ENCODE measurements around the gene STARD3.

Gene STARD3

GRCh38 chr17:39618246-39618913 lies 18.6 kb upstream of the STARD3 start:
- no peaks in the 10 kb centered on the region for H3K36me3 ChIP-seq (replicated peaks in 1 of 2; ENCODE audit: control insufficient read depth in 2 of 2, insufficient read depth in 2 of 2, low read length in 2 of 2)
- H3K4ac ChIP-seq (ENCODE audit: low read length), result no peak overlapping the region
- H3K9ac ChIP-seq (ENCODE audit: low read depth, low read length, poor library complexity), result no peak overlapping the region
- H2BK5ac ChIP-seq (ENCODE audit: low read length), result no peak overlapping the region
- no peaks in the 10 kb centered on the region for H3K79me1 ChIP-seq (ENCODE audit: low read depth, low read length)
- H4K91ac ChIP-seq (ENCODE audit: low read depth, low read length, poor library complexity), result no peak overlapping the region
- peaks cover 4 to 7% of the 10 kb centered on the region in 2 donors for H3K4me1 ChIP-seq (ENCODE audit: control insufficient read depth in 2 of 2, insufficient read depth in 1 of 2, low read depth in 1 of 2, low read length in 2 of 2)
- no peak overlapping the region for H3K23ac ChIP-seq (ENCODE audit: low read depth, low read length, poor library complexity)
- no peak for DNase-seq (ENCODE audit: low spot score)
- H2BK120ac ChIP-seq (ENCODE audit: low read depth, low read length), result no peak overlapping the region
- no peaks in the 10 kb centered on the region for H3K9me3 ChIP-seq (replicated peaks in 1 of 2; ENCODE audit: control insufficient read depth in 2 of 2, insufficient read depth in 1 of 2, low read depth in 1 of 2, low read length in 2 of 2)
- peaks cover 10 to 67% (median 47%) of the 10 kb centered on the region in 3 experiments for H3K27me3 ChIP-seq (ENCODE audit: control insufficient read depth in 3 of 3, insufficient read depth in 3 of 3, low read depth in 1 of 3, low read length in 3 of 3)
- no peak overlapping the region for H3K14ac ChIP-seq (ENCODE audit: low read length)
- peak overlapping the region; percentile 22 to 43 for H3K4me3 ChIP-seq (ENCODE audit: low read length in 2 of 2)
- peak overlapping the region; percentile 87 for H2AFZ ChIP-seq (ENCODE audit: low read length)
- WGBS, 2 donors (ENCODE audit: extremely low coverage in 2 of 2, insufficient read length in 2 of 2, insufficient replicate concordance in 1 of 2), result no CpG with 5 or more reads among the region's 33 CpGs
- no peak overlapping the region for H2BK15ac ChIP-seq (ENCODE audit: low read length)
- no peak overlapping the region for H4K8ac ChIP-seq (ENCODE audit: low read depth, low read length)
- peak overlapping the region; percentile 63 for H2AK5ac ChIP-seq (ENCODE audit: low read depth, low read length)
- peak overlapping the region; percentile 78 for H3K4me2 ChIP-seq (ENCODE audit: insufficient read depth, low read length, poor library complexity, severe bottlenecking)
- H3K18ac ChIP-seq (ENCODE audit: low read length), result no peak overlapping the region
- no peak overlapping the region for H3K27ac ChIP-seq (replicated peaks; ENCODE audit: low read length)
- H2BK12ac ChIP-seq (ENCODE audit: low read length), result no peak overlapping the region

- Histone ChIP-seq H3K4me1 (ENCODE audit: control insufficient read depth in 2 of 2, insufficient read depth in 1 of 2, low read depth in 1 of 2, low read length in 2 of 2) (peaks cover 4 to 7% of the 10 kb centered on the region in 2 donors), H3K23ac (ENCODE audit: low read depth, low read length, poor library complexity) (no peak overlapping the region), H3K27ac (replicated peaks; ENCODE audit: low read length) (no peak overlapping the region), H3K4ac (ENCODE audit: low read length) (no peak overlapping the region), H4K8ac (ENCODE audit: low read depth, low read length) (no peak overlapping the region), H4K91ac (ENCODE audit: low read depth, low read length, poor library complexity) (no peak overlapping the region), H3K18ac (ENCODE audit: low read length) (no peak overlapping the region), H3K14ac (ENCODE audit: low read length) (no peak overlapping the region), H3K4me3 (ENCODE audit: low read length in 2 of 2) (peak overlapping the region; percentile 8 to 43), H3K9me3 (replicated peaks in 1 of 2; ENCODE audit: control insufficient read depth in 2 of 2, insufficient read depth in 1 of 2, low read depth in 1 of 2, low read length in 2 of 2) (no peaks in the 10 kb centered on the region), H2BK5ac (ENCODE audit: low read length) (no peak overlapping the region), H3K9ac (ENCODE audit: low read depth, low read length, poor library complexity) (no peak overlapping the region), H2BK12ac (ENCODE audit: low read length) (no peak overlapping the region), H2BK15ac (ENCODE audit: low read length) (no peak overlapping the region), H3K36me3 (replicated peaks in 1 of 2; ENCODE audit: control insufficient read depth in 2 of 2, insufficient read depth in 2 of 2, low read length in 2 of 2) (no peaks in the 10 kb centered on the region), H2AK5ac (ENCODE audit: low read depth, low read length) (peak overlapping the region; percentile 63), H3K79me1 (ENCODE audit: low read depth, low read length) (no peaks in the 10 kb centered on the region), H2BK120ac (ENCODE audit: low read depth, low read length) (no peak overlapping the region), H3K4me2 (ENCODE audit: insufficient read depth, low read length, poor library complexity, severe bottlenecking) (peak overlapping the region; percentile 78), H2AFZ (ENCODE audit: low read length) (peak overlapping the region; percentile 87), H3K27me3 (ENCODE audit: control insufficient read depth in 3 of 3, insufficient read depth in 3 of 3, low read depth in 1 of 3, low read length in 3 of 3) (peaks cover 10 to 69% (median 47%) of the 10 kb centered on the region in 3 experiments)
- DNase-seq (ENCODE audit: low spot score), result no peak
- no CpG with 5 or more reads among the region's 13 CpGs for WGBS, 2 donors (ENCODE audit: extremely low coverage in 2 of 2, insufficient read length in 2 of 2, insufficient replicate concordance in 1 of 2)
Observed at GRCh38 chr17:39618956-39619785, 17.8 kb upstream of the STARD3 start.

DNA sequence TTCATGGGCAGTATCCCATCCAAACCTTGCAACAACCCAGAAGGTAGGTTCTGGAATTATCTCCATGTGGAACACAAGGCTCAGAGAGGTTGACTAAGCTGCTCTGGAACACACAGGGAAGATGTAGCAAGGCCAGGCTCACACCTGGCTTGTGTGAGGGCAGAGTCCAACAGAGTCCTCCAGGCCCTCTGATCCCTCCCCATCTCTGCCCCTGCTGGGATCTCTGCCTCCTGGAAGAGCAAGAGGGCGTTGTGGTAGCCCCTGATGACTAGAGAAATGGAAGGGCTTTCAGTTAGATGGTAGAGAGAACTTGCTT lies 17.2 kb upstream of the STARD3 start:
- Histone ChIP-seq H2AFZ (ENCODE audit: low read length) (no peak overlapping the region), H3K23ac (ENCODE audit: low read depth, low read length, poor library complexity) (no peak overlapping the region), H2BK120ac (ENCODE audit: low read depth, low read length) (no peak overlapping the region), H3K4ac (ENCODE audit: low read length) (no peak overlapping the region), H4K91ac (ENCODE audit: low read depth, low read length, poor library complexity) (no peak overlapping the region), H3K27me3 (ENCODE audit: control insufficient read depth in 3 of 3, insufficient read depth in 3 of 3, low read depth in 1 of 3, low read length in 3 of 3) (peaks cover 10 to 68% (median 48%) of the 10 kb centered on the region in 3 experiments), H3K4me2 (ENCODE audit: insufficient read depth, low read length, poor library complexity, severe bottlenecking) (no peak overlapping the region), H2BK5ac (ENCODE audit: low read length) (no peak overlapping the region), H3K4me3 (ENCODE audit: low read length in 2 of 2) (no peak overlapping the region), H3K18ac (ENCODE audit: low read length) (no peak overlapping the region), H3K9me3 (replicated peaks in 1 of 2; ENCODE audit: control insufficient read depth in 2 of 2, insufficient read depth in 1 of 2, low read depth in 1 of 2, low read length in 2 of 2) (no peaks in the 10 kb centered on the region), H2BK12ac (ENCODE audit: low read length) (no peak overlapping the region), H2AK5ac (ENCODE audit: low read depth, low read length) (no peak overlapping the region), H3K27ac (replicated peaks; ENCODE audit: low read length) (no peak overlapping the region), H3K36me3 (replicated peaks in 1 of 2; ENCODE audit: control insufficient read depth in 2 of 2, insufficient read depth in 2 of 2, low read length in 2 of 2) (no peaks in the 10 kb centered on the region), H3K9ac (ENCODE audit: low read depth, low read length, poor library complexity) (no peak overlapping the region), H2BK15ac (ENCODE audit: low read length) (no peak overlapping the region), H4K8ac (ENCODE audit: low read depth, low read length) (no peak overlapping the region), H3K79me1 (ENCODE audit: low read depth, low read length) (no peaks in the 10 kb centered on the region), H3K14ac (ENCODE audit: low read length) (no peak overlapping the region), H3K4me1 (ENCODE audit: control insufficient read depth in 2 of 2, insufficient read depth in 1 of 2, low read depth in 1 of 2, low read length in 2 of 2) (peaks cover 4 to 7% of the 10 kb centered on the region in 2 donors)
- WGBS, 2 donors (ENCODE audit: extremely low coverage in 2 of 2, insufficient read length in 2 of 2, insufficient replicate concordance in 1 of 2), result no CpG with 5 or more reads among the region's 1 CpG
- no peak for DNase-seq (ENCODE audit: low spot score)

All from neuronal stem cell (in vitro differentiated cells).